Erythroblast (primary cell): ENCODE results near the gene GDPD2.

ENCODE experiments used
- DNase-seq, 2 experiments: peaks; one replicate each; lab custom pipeline; 2025; lab: John Stamatoyannopoulos, UW
- GATA1 ChIP-seq: IDR thresholded peaks from 2 replicates; pipeline ENCODE4 v1.6.1; 2011; ENCODE audit warnings: low read depth, mild to moderate bottlenecking, control low read depth, low read length, moderate library complexity
- POLR2A ChIP-seq: IDR thresholded peaks from 2 replicates; pipeline ENCODE4 v1.6.1; 2011; ENCODE audit warnings: mild to moderate bottlenecking, low read length

Gene GDPD2

DNA sequence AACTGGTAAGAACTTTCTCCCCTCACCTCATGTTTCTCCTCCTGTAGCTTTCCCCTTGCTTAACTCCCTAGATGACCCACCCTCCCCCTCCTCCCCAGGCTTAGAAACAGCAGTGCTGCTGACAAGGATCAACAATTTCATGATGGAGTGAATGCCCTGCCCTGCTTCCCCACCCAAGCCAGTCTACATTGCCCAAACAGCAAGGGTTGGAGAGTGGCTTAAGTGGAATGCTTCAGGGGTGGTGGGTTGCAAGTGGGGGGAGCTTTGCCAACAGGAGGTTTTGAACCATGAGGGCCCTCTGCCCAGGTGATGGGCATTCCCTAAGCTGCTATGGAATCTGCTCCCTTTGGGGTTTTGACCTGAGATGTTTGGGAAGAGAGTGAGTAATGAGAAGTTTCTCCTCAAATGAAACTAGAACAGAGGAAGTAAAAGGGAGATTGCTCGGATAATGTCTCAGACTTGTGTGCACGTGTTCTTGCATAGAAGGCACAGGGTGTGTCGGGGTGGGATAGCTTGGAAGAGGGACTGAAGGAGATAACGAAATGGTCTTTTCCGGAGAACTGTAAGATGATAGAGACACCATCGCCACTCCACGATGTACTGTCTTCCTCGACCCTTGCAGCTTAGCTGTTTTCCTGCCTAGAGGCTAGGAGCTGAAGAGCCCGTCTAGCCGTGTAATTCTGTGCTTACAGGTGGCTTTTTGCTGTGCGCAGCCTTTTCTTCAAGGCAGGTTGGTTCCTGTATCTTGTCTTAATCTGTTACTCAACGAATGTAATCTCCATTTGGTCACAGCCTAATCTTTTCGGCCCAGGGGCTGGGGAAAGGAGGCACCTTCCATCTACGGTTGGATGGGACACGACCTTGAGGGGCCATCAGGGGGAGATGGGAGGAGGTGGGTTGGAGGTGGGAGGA lies 10.1 kb downstream of the GDPD2 start:
- peak in 1 of 2 experiments; percentile 25 for DNase-seq

GRCh38 chrX:70433848-70434351 lies 10.8 kb downstream of the GDPD2 start:
- TF ChIP-seq GATA1: no peak
- TF ChIP-seq POLR2A: no peak
- DNase-seq: peak; percentile 77 to 84

More for the DNA sequence above, 10.1 kb downstream of the GDPD2 start:
- TF ChIP-seq GATA1 (no peak), POLR2A (no peak)

DNA sequence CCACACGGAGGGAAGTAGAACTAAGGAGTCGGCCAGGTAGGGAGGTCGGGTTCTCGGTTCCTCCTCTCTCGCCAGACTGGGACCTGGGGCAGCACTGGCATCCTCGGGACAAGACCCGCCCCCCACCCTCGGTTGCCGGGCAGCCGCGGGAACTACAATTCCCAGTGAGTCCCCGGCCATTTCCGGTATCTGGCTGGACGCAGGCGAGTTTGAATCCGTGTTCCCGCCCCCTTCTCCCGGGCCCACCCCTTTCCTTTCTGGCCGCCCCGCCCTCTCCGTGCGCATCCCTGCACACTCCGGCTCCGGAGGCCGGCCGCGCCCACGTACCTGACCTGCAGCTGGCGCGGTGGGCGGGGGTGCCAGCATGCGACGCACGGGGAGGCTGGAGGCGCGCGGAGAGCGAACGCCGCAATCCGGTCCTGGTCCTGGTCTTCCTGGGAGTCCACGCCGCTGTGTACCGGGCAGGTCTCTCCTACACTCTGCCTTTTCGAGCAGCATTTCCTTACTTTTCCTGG lies 11.3 kb downstream of the GDPD2 start:
- peak; percentile 65 to 70 for DNase-seq
- TF ChIP-seq POLR2A (no peak), GATA1 (no peak)

DNA sequence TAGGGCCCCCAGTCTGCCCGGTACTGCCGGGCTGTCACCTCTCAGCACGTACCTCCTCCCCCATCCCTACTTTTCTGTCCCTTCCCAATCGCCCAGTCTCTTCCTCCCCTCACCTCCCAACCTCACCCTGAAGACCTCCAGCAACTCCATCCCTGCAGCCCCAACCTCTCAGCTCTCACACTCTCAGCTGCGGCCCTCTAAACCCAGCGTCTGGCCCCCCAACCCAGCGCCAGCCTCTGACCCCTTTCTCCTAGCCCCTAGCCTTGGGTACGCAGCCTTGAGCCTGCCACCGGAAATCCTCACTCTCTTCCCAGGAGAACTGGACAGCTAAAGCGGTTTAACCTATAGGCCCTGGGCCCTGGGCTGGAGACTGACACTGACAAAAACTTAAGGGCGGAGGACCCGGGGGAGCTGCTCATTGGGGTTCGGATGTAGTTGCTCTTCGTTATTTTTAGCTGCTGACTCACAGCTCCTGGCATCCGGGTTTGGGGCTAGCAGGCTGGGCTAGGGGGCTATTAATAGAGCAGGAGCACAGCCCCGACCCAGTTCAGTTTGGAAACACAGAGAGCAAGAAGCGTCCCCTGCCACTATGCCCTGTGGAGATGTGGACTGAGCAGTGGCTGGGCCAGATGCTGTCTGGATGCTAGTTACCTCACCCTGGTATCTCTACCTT lies 11.9 kb downstream of the GDPD2 start:
- DNase-seq: no peak
- TF ChIP-seq POLR2A (no peak), GATA1 (no peak)

DNA sequence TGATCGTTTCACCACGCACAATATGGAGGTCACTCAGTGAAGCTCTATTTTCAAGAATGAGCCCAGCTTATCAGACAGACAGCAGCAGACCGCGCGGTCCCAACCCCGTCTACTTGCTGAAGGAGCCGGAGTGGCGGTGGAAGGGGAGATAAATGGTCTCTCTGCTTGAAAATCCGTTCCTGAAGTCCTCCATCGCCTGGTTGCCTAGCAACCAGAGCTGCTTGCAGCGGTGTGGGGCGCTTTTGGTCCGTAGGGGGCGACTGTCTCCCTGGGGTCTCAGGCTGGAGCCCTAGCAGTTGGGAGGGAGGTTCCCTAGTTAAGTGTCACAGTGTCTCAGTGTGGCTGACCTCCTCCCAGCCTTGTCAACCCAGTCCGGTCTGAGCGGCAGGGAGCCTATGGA lies 13.2 kb downstream of the GDPD2 start:
- peak; percentile 17 to 38 for DNase-seq
- TF ChIP-seq GATA1 (no peak), POLR2A (no peak)

GRCh38 chrX:70437011-70437410 lies 13.9 kb downstream of the GDPD2 start:
- no peak for DNase-seq
- TF ChIP-seq GATA1: no peak
- no peak for TF ChIP-seq POLR2A

DNA sequence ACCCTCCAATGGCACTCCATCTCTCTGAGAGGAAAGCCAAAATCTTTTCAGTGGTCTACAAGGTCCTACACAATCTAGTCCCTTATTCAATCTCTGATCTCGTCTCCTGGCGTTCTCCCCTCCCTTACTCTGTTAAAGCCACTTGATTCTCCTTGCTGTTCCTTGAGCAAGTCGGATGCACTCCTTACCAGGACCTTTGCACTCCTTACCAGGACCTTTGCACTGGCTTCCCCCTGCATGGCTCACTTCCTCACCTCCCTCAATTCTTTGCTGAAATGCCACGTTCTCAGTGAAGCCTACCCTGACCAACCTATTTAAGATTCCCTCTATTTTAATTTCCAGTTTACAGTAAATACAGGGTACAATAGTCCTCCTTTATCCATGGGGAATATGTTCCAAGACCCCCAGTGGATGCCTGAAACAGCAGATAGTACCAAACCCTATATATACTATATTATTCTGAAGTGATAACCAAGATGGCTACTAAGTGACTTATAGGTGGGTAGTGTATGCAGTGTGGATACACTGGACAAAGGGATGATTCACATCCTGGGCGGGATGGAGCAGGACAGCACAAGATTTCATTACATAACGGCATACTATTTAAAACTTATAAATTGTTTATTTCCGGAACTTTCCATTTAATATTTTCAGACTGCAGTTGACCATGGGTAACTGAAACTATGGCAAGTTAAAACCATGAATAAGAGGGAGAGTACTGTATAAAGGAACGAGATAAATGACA lies 15.0 kb downstream of the GDPD2 start:
- DNase-seq: no peak
- TF ChIP-seq POLR2A (no peak), GATA1 (no peak)

DNA sequence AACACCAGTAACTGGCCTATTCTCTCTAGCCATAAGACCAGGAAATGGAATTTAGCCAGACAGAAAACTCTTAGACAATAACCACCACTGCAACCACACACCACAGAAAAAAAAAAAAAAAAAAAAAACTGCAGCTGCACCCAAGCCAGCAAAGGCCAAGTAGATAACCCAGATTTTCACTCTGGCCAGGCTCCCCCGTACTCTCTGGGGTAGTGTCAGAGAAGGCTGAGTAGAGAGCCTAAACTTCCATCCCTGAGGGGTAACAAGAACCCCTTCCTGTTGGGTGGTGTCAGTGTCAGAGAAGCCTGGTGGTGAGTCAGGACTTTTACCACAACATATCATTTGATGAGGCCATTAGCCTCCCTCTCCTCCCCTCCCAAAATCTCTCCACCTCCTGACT lies 15.9 kb downstream of the GDPD2 start:
- TF ChIP-seq GATA1: no peak
- no peak for TF ChIP-seq POLR2A
- no peak for DNase-seq

DNA sequence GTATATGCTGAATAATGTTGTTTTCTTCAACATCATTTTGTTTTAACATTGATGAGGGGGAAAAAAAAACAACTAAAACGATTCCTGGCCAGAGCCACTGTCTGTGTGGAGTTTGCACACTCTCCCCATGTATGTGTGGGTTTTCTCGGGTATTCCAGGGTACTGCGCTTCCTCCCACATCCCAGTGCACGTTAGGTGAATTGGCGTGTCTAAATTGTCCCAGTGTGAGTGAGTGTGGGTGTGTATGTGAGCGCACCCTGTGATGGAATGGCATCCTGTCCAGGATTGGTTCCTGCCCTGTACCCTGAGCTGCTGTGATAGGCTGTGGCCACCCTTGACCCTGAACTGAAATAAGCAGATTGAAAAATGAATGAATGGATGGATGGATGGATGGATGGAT lies 19.1 kb downstream of the GDPD2 start:
- TF ChIP-seq POLR2A (no peak), GATA1 (no peak)
- no peak for DNase-seq

DNA sequence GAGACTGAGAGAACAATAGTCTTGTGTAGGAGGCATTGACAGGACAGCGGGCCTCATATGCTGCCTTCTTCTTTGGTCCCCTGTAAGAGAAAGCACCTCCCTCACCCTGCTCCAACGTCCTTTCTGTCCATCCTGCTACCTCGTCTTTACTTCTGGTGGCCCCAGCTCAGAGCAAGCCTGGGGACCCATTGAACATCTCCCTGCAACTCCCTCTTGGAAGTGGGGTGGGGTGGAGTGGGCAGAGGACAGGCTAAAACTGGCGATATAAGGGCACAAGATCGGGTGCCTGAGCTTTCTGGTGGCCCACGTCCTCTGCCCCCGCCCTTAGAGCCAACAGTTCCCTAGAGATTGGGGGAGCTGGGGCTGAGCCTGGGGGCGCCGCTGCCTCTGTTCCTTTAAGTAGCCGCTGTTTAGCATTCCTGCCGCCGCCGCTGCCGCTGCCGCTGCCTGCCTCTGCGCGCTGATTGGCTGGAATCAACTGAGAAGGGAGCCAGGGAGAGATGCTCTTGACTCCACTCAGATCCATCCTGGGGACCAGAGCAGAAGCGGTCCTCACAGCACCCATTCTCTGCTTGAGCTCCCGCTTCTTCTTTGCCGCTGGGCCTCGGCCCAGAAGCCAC lies 21.3 kb downstream of the GDPD2 start, which contains the start of gene DLG3:
DLG3 (plus strand) TSS at position 510 of the 620 bp plus-strand sequence. CDS start 367 bp downstream, outside the sequence.
- DNase-seq: no peak
- TF ChIP-seq GATA1 (no peak), POLR2A (no peak)

- DNase-seq: no peak
- no peak for TF ChIP-seq GATA1
- no peak for TF ChIP-seq POLR2A
Measured at GRCh38 chrX:70444946-70445656, 22.0 kb downstream of the GDPD2 start.

DNA sequence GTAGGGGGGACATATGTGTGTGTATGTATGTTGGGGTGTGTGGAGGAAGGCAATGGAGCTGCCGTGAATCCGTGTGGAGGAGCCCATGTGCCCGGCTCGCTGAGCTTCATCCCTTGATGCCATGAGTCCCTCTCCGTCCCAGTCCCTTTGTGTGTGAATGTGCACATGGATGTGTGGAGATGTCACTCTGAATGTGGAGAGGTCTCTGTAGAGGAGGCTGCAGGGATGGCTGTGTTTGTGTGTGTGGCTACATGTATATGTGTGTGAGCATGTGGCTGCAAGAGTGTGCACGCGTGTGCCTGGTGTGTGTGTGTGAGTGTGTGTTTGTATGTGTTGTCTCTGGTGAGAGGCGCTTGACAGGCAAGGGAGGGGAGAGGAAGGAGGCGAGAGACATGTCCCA lies 22.8 kb downstream of the GDPD2 start:
- DNase-seq: no peak
- no peak for TF ChIP-seq GATA1
- TF ChIP-seq POLR2A: no peak
